ENCODE results near the gene CDH4. TPM values are rescaled to one million over a fixed set of nuclear protein-coding genes. Genes with fewer than 3 reads are reported as not detected.

CDH4 gene
- total RNA-seq, 1 donor from 2014 or later: not detected

DNA sequence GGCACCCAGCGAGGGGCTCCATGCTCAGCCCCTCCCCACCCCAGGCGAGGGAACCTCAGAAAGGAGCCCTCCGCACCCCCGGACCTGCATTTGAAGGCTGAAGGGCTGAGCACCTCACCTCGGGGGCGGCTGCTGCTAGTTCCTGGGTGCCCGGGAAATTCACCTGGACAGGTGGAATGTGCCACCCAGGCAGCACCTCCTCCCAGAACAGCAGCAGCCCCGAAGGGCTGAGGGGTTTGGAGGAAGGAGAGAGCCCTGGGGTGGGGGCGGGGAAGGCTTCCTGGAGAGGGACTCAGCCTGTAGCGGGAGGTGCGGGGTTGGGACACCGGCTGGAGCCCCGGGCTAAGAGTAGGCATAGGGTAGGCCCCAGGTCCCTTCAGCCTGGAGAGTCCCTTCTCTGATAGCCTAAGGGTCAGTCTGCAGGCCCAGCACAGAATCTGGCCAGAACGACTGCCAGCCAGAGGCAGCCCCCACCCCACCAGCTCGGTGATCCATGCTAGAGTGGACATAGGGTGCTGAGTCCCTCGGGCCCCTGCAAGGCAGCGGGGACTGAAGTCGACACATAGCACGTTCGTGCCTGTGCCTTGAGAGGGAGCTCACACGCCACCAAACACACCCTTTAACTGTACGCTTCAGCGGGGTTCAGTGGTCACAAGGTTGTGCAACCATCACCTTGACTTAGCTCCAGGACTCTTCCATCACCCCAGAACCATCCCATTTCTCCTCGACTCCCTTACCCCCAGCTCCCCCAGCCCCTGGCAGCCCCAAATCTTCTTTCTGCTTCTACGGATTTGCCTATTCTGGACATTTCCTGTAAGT is 632.7 kb downstream of the CDH4 start:
- H3K4me3 Mint-ChIP-seq: no peak overlapping the region

DNA sequence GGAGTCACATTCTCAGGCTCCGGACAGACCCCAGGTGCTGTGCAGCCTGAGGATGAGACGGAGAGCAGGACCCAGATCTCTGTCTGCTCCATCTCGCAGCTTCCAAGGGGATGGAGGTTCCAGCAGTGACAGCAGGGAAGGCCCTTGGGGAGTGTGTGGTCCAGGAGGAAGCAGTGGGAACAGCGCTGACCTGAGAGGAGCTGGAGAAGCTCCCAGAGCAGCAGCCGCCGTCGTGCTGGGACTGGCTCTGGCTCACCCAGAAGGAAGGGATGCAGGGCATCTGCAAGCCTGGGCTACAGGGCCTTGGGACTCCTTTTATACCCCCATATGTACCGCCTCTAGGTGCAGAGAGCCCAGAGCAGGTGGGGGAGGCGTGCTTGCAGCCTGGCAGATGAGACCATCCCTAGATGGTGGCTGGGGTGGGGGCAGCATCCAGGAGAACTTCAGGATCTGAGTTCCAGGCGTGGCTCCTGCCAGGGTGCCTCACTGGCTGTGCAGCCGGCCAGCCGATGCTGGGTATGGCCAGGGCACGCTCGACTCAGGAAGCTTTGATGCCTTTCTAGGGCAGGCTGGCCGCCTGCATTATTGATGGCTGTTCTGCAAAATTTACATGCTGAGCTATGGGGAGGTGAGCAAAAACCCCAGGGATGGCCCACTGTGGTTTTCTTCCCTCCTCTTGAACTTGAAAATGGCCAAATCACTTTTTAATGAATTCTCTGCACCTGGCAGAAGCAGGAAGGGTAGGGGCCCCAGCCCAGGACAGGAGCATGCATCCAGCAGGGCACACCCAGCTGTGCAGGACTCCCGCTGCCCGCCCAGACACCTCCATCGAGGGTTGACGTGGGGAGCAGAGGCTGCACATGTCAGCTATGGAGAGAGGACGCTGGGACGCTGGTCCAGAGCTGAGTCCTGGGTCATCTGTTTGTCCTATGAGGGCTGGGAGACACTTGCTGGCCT is 634.0 kb downstream of the CDH4 start:
- DNase-seq: no peak
- H3K4me1 Mint-ChIP-seq: peaks cover 2% of the 10 kb centered on the region
- TF ChIP-seq, protein P1, sequence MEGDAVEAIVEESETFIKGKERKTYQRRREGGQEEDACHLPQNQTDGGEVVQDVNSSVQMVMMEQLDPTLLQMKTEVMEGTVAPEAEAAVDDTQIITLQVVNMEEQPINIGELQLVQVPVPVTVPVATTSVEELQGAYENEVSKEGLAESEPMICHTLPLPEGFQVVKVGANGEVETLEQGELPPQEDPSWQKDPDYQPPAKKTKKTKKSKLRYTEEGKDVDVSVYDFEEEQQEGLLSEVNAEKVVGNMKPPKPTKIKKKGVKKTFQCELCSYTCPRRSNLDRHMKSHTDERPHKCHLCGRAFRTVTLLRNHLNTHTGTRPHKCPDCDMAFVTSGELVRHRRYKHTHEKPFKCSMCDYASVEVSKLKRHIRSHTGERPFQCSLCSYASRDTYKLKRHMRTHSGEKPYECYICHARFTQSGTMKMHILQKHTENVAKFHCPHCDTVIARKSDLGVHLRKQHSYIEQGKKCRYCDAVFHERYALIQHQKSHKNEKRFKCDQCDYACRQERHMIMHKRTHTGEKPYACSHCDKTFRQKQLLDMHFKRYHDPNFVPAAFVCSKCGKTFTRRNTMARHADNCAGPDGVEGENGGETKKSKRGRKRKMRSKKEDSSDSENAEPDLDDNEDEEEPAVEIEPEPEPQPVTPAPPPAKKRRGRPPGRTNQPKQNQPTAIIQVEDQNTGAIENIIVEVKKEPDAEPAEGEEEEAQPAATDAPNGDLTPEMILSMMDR (IDR thresholded peaks at IDR 0.05): no peak
- H3K27me3 Mint-ChIP-seq: no peaks in the 10 kb centered on the region
- ATAC-seq (ENCODE audit: low read depth): no peak
- no peak overlapping the region for H3K4me3 Mint-ChIP-seq
- intact Hi-C loops (cut with micrococcal nuclease): loop anchor here (5.0 kb wide), 1 partner anchor 1939 kb away; no protein-coding TSS in a partner anchor
- H3K9me3 Mint-ChIP-seq: peaks cover 9% of the 10 kb centered on the region
- no peaks in the 10 kb centered on the region for H3K36me3 Mint-ChIP-seq (ENCODE audit: low read depth)
- no peak overlapping the region for H3K27ac Mint-ChIP-seq
- POLR2A ChIA-PET: no interaction called here
- CTCF ChIA-PET: no interaction called here

More for the DNA sequence above, 632.7 kb downstream of the CDH4 start:
- DNase-seq: no peak
- ATAC-seq (ENCODE audit: low read depth): no peak
- peaks cover 5% of the 10 kb centered on the region for H3K9me3 Mint-ChIP-seq
- no peaks in the 10 kb centered on the region for H3K27me3 Mint-ChIP-seq
- H3K36me3 Mint-ChIP-seq (ENCODE audit: low read depth): no peaks in the 10 kb centered on the region
- CTCF ChIA-PET: no interaction called here
- TF ChIP-seq, protein P1 (IDR thresholded peaks at IDR 0.05): no peak
- intact Hi-C loops (cut with micrococcal nuclease): loop anchor here (5.0 kb wide), 1 partner anchor 1937 kb away; no protein-coding TSS in a partner anchor
- H3K4me1 Mint-ChIP-seq: peaks cover 2% of the 10 kb centered on the region
- H3K27ac Mint-ChIP-seq: no peak overlapping the region
- POLR2A ChIA-PET: no interaction called here

DNA sequence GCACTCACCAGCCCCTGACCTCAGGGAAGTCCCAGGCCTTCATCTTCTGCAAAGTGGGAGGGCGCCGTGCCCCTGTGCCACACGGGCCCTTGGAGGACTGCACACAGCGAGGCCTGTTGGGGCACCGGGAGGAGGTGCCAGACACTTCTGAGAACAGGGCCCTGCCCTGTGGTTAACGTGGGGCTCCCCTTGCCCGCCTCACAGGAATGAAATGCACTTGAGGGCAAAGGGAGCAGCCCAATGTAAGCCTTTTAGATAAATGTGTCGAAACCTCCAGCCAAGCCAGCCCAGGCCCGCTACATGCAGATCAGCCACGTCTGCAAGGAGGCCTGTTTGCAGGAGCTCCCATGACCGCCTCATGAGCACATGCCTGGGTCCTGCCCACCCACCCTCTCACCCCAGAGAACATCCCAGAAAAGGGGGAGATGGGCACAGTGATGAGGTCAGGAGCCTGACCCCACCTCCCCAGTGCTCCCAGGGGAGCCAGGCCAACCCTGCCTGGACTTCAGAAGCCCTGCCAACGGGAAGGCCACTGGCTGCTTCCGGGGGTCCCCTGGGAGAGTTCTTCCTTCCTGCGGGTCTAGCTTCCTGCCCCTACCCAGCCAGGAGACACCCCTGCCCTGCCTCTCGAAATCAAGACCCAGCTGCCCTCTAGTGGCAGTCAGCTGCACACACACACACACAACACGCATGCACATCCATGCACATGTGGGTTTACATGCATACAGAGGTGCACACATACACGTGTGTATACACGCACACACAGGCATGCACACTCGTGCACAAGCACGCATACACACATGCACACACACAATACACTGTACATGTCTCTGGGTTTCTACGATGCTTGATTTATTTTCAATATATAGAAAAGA is 634.9 kb downstream of the CDH4 start:
- POLR2A ChIA-PET: no interaction called here
- intact Hi-C loops (cut with micrococcal nuclease): loop anchor here (5.0 kb wide), 1 partner anchor 1940 kb away; no protein-coding TSS in a partner anchor

DNA sequence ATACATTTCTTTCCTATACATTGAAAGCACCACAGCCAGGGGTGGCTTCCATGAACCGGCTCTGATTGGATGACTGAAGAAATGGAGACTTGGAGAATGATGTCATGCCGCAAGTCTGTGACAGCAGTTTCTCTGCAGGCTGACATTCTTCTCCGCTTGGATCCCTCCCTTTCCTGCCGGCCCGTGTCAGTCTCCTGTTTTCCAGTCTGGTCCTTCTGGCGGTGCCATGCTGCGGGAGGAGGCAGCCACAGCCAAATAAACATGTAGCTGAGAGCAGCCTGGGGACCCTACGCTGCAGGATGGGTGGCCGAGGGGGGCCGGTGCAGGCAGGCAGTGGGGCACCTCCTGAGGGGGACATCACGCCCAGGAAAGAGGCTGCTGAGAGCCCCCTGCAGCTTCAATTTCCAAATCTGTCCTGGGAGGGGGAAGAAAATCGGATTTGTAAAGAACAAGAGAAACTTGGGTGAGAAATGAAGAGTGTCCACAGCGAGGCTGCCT is 635.6 kb downstream of the CDH4 start:
- ChIA-PET POLR2A (no interaction called here), CTCF (interaction anchor here (0.6 to 0.7 kb wide), 2 partner anchors 39 to 1937 kb away, joined by 3 read pairs; no protein-coding TSS in a partner anchor)
- no peaks in the 10 kb centered on the region for H3K27me3 Mint-ChIP-seq
- H3K9me3 Mint-ChIP-seq: peaks cover 11% of the 10 kb centered on the region
- ATAC-seq (ENCODE audit: low read depth) (no peak), DNase-seq (no peak)
- H3K27ac Mint-ChIP-seq: no peak overlapping the region
- no peak overlapping the region for H3K4me3 Mint-ChIP-seq
- TF ChIP-seq, protein P1 (IDR thresholded peaks at IDR 0.05): no peak
- no peaks in the 10 kb centered on the region for H3K36me3 Mint-ChIP-seq (ENCODE audit: low read depth)
- peaks cover 2% of the 10 kb centered on the region for H3K4me1 Mint-ChIP-seq
- intact Hi-C loops (cut with micrococcal nuclease): loop anchor here (5.0 kb wide), 1 partner anchor 1940 kb away; no protein-coding TSS in a partner anchor

More for the DNA sequence above, 634.9 kb downstream of the CDH4 start:
- ATAC-seq (ENCODE audit: low read depth) (no peak), DNase-seq (no peak)
- TF ChIP-seq, protein P1 (IDR thresholded peaks at IDR 0.05): peak; percentile 44
- no peak overlapping the region for H3K4me3 Mint-ChIP-seq
- no peaks in the 10 kb centered on the region for H3K36me3 Mint-ChIP-seq (ENCODE audit: low read depth)
- peaks cover 9% of the 10 kb centered on the region for H3K9me3 Mint-ChIP-seq
- peaks cover 2% of the 10 kb centered on the region for H3K4me1 Mint-ChIP-seq
- CTCF ChIA-PET: interaction anchor here (0.7 kb wide), 1 partner anchor 1937 kb away, joined by 3 read pairs; no protein-coding TSS in a partner anchor
- H3K27ac Mint-ChIP-seq: no peak overlapping the region
- no peaks in the 10 kb centered on the region for H3K27me3 Mint-ChIP-seq

Data from activated B cell treated with CpG ODN at 0.5 μM for 24 hours (primary cell).